HepG2 (cell line): ENCODE data around the gene ANKRD17. TPM values are rescaled to one million over a fixed set of nuclear protein-coding genes. Genes with fewer than 3 reads are reported as not detected.

Experiments used
- BCL6 ChIP-seq: IDR thresholded peaks from 2 replicates; pipeline ENCODE4 v1.6.1; 2016; ENCODE audit warnings: missing genetic modification reagents, missing compliant biosample characterization
- DRAP1 ChIP-seq: IDR thresholded peaks from 2 replicates; pipeline ENCODE4 v1.6.1; 2016; ENCODE audit warnings: missing genetic modification reagents, missing compliant biosample characterization
- KLF16 ChIP-seq, 2 experiments: sonication (generic) in 1 of 2; formaldehyde crosslinking in 1 of 2; IDR thresholded peaks; 2 replicates each; pipeline versions ENCODE4 v1.6.1 to v1.8.0; 2016 to 2023; ENCODE audit warnings: missing genetic modification reagents in 2 of 2, missing compliant biosample characterization in 1 of 2
- MTF1 ChIP-seq: sonication (generic); formaldehyde crosslinking; IDR thresholded peaks from 2 replicates; pipeline ENCODE4 v1.5.0; 2020; ENCODE audit warnings: missing genetic modification reagents
- NCOA1 ChIP-seq: sonication (generic); formaldehyde crosslinking; IDR thresholded peaks from 2 replicates; pipeline ENCODE4 v1.9.0; 2021; ENCODE audit warnings: missing genetic modification reagents
- SMAD9 ChIP-seq: sonication (generic); formaldehyde crosslinking; IDR thresholded peaks from 2 replicates; pipeline ENCODE4 v1.5.1; 2020; ENCODE audit warnings: mild to moderate bottlenecking, missing genetic modification reagents
- ZBTB7A ChIP-seq: sonication (generic); formaldehyde crosslinking; IDR thresholded peaks from 2 replicates; pipeline ENCODE4 v1.8.0; 2022; ENCODE audit warnings: mild to moderate bottlenecking, missing genetic modification reagents
- ZNF333 ChIP-seq: sonication (generic); formaldehyde crosslinking; IDR thresholded peaks from 2 replicates; pipeline ENCODE4 v1.4.0; 2020; ENCODE audit warnings: mild to moderate bottlenecking, missing genetic modification reagents, borderline replicate concordance
- ZSCAN20 ChIP-seq: sonication (generic); formaldehyde crosslinking; IDR thresholded peaks from 2 replicates; pipeline ENCODE4 v1.4.0; 2020; ENCODE audit warnings: missing genetic modification reagents, mild to moderate bottlenecking, borderline replicate concordance
- polyA plus RNA-seq, 8 experiments: library from polyadenylated mRNA; depleted of rRNA in 3 of 8; stranded (reverse) in 7 of 8; unstranded in 1 of 8; fragments of >200 nt; fragmentation: Illumina TruSeq in 4 of 8; extraction: Trizol in 4 of 8; gene quantifications; 2 replicates each; pipeline versions ENCODE4 v1.2.1 to v1.2.3, GENCODE V29; 2011 to 2016; ENCODE audit warnings: low read depth in 4 of 8, missing spikeins in 1 of 8, mixed read lengths in 1 of 8; ENCODE audit not compliant: insufficient read depth in 1 of 8
- total RNA-seq, 5 experiments: library from RNA; depleted of rRNA; stranded (reverse); fragments of >200 nt; fragmentation: Illumina TruSeq; extraction: Trizol; gene quantifications; 2 replicates each; pipeline ENCODE4 v1.2.3, GENCODE V29; 2016; ENCODE audit warnings: low read depth in 1 of 5
- TF ChIP-seq, protein P1 (sequence below): sonication (generic); formaldehyde crosslinking; IDR thresholded peaks from 2 replicates; pipeline ENCODE4 v1.4.0; 2020; ENCODE audit warnings: mild to moderate bottlenecking, missing genetic modification reagents
- TF ChIP-seq, protein P2 (sequence below): sonication (generic); formaldehyde crosslinking; IDR thresholded peaks from 2 replicates; pipeline ENCODE4 v1.5.0; 2020; ENCODE audit warnings: missing genetic modification reagents

The ANKRD17 gene
- total and polyA plus RNA-seq, 2 of the 13 experiments (the other 11 are each of a cell fraction or from before 2014, with no cell fraction given): 55.7 to 61.1 TPM

DNA sequence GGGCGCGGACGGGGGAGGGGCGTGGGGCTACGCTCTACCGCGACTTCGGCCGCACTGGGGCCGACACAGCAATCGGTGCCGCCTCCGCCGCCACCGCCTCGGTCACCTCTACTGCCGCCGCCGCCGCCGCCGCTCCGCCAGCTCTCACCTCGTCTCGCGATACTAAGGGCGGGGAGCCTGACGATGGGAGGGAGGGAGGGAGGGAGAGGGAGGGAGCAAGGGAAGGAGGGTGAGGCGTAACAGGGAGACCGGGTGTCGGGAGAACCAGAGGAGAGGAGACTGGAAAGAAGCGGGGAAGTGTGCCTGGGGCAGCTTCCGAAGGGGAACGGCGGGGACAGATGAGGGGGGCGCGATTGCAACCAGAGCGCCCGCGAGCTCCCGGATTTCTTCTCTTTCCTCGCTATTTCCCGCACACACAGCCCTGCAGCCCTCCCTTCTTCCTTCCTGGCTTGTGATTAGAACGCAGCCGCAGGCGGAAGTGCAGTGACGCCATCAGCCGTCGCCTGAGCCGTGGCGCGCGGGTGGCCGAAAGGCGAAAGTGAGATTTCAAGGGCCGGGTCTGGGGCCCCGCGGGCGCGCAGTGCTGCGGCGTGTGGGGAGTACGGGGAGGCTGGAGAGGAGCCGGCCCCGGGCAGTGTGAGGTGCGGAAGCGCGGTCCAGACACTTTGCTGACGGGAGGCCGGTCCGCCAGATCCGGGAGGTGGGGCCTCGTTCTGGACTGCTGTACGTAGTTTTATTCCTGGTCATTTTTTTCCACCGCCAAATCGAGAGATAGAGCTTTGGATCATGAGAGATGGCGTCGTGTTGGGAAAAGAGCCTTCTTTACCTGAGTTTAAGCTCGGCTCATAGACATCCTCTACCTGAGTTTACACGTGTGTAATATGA lies at the start of gene ANKRD17 (continued):
- TF ChIP-seq, protein P1, sequence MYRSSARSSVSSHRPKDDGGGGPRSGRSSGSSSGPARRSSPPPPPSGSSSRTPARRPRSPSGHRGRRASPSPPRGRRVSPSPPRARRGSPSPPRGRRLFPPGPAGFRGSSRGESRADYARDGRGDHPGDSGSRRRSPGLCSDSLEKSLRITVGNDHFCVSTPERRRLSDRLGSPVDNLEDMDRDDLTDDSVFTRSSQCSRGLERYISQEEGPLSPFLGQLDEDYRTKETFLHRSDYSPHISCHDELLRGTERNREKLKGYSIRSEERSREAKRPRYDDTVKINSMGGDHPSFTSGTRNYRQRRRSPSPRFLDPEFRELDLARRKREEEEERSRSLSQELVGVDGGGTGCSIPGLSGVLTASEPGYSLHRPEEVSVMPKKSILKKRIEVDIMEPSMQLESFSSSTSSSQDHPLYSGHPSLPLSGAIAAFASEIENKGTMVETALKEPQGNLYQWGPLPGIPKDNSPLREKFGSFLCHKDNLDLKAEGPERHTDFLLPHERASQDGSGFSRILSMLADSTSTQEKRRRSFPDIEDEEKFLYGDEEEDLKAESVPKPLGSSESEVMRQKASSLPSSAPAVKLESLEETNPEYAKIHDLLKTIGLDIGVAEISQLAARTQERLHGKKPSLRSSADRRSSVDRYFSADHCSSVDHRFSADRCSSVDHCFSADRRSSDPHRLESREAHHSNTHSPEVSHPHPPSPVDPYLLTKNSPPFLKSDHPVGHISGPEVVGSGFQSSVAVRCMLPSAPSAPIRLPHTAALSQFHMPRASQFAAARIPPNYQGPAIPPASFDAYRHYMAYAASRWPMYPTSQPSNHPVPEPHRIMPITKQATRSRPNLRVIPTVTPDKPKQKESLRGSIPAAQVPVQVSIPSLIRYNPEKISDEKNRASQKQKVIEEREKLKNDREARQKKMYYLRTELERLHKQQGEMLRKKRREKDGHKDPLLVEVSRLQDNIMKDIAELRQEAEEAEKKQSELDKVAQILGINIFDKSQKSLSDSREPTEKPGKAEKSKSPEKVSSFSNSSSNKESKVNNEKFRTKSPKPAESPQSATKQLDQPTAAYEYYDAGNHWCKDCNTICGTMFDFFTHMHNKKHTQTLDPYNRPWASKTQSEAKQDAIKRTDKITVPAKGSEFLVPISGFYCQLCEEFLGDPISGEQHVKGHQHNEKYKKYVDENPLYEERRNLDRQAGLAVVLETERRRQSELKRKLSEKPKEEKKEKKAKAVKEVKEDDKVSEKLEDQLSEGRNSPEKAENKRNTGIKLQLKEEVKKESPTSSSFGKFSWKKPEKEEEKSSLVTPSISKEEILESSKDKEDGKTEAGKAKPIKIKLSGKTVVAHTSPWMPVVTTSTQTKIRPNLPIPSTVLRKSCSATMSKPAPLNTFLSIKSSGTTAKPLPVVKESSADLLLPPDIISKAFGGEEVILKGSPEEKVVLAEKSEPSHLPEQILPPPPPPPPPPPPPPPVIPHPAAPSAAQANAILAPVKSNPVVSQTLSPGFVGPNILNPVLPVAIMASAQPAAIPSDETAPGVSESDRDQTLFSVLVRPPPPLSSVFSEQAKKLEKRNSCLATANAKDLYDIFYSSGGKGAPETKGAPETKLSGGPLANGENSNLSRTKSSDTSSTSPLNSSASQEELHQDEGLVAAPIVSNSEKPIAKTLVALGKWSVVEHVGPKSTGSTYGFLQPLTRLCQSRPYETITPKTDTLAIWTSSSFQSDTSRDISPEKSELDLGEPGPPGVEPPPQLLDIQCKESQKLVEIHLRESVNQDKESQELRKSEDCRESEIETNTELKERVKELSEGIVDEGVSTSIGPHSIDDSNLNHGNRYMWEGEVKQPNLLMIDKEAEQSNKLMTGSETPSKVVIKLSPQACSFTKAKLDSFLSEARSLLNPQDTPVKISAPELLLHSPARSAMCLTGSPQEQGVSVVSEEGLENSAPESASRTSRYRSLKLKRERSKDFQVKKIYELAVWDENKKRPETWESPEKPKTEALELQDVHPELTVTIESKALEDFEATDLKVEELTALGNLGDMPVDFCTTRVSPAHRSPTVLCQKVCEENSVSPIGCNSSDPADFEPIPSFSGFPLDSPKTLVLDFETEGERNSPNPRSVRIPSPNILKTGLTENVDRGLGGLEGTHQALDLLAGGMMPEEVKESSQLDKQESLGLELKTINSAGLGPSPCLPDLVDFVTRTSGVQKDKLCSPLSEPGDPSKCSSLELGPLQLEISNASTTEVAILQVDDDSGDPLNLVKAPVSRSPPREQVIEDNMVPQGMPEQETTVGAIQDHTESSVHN: no peak
- TF ChIP-seq BCL6 (CRISPR knock-in tag): peak; percentile 45; the same call in 1 of the 2 replicates
- no peak for TF ChIP-seq SMAD9 (CRISPR knock-in tag)
- peak in 1 of 2 experiments; percentile 93; a peak in 2 of 4 replicates for TF ChIP-seq KLF16 (CRISPR knock-in tag; IDR thresholded peaks at IDR 0.05)
- TF ChIP-seq NCOA1: no peak
- no peak for TF ChIP-seq ZBTB7A
- TF ChIP-seq, protein P2, sequence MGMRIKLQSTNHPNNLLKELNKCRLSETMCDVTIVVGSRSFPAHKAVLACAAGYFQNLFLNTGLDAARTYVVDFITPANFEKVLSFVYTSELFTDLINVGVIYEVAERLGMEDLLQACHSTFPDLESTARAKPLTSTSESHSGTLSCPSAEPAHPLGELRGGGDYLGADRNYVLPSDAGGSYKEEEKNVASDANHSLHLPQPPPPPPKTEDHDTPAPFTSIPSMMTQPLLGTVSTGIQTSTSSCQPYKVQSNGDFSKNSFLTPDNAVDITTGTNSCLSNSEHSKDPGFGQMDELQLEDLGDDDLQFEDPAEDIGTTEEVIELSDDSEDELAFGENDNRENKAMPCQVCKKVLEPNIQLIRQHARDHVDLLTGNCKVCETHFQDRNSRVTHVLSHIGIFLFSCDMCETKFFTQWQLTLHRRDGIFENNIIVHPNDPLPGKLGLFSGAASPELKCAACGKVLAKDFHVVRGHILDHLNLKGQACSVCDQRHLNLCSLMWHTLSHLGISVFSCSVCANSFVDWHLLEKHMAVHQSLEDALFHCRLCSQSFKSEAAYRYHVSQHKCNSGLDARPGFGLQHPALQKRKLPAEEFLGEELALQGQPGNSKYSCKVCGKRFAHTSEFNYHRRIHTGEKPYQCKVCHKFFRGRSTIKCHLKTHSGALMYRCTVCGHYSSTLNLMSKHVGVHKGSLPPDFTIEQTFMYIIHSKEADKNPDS (CRISPR knock-in tag): no peak
- no peak for TF ChIP-seq MTF1 (CRISPR knock-in tag)
- TF ChIP-seq ZSCAN20 (CRISPR knock-in tag): no peak; the same call in 1 of the 2 replicates
- TF ChIP-seq ZNF333 (CRISPR knock-in tag): no peak
- peak; percentile 80 for TF ChIP-seq DRAP1 (CRISPR knock-in tag)
